NOMO-1 treated with dmso at 0.1 percent for 144 hours (cell line): ENCODE results near the gene PRKAG1.
A peak's percentile ranks its signal among the peaks of the same experiment; 100 is the strongest.

Experiments used
- DNase-seq: peaks from one replicate; lab custom pipeline; 2025; ENCODE audit not compliant: unreplicated experiment; lab: John Stamatoyannopoulos, UW

Gene PRKAG1

GRCh38 chr12:49050507-49051372 lies 32.2 kb upstream of the PRKAG1 start:
- no peak for DNase-seq

- no peak for DNase-seq
Measured at GRCh38 chr12:49049566-49050224, 31.1 kb upstream of the PRKAG1 start.

GRCh38 chr12:49048953-49049352 lies 30.4 kb upstream of the PRKAG1 start:
- DNase-seq = no peak

GRCh38 chr12:49046129-49046895 lies 27.7 kb upstream of the PRKAG1 start:
- DNase-seq = no peak

- no peak for DNase-seq
Measured at GRCh38 chr12:49044660-49045059, 26.1 kb upstream of the PRKAG1 start.

GRCh38 chr12:49043856-49044258 lies 25.3 kb upstream of the PRKAG1 start:
- peak; percentile 65 for DNase-seq

GRCh38 chr12:49043241-49043640 lies 24.7 kb upstream of the PRKAG1 start:
- DNase-seq = no peak

- DNase-seq = no peak
Measured at GRCh38 chr12:49041881-49042484, 23.4 kb upstream of the PRKAG1 start.

GRCh38 chr12:49041036-49041880 lies 22.7 kb upstream of the PRKAG1 start:
- no peak for DNase-seq

GRCh38 chr12:49040364-49040855 lies 21.8 kb upstream of the PRKAG1 start:
- DNase-seq = no peak

GRCh38 chr12:49039421-49040363 lies 21.1 kb upstream of the PRKAG1 start:
- no peak for DNase-seq

GRCh38 chr12:49038291-49038955 lies 19.8 kb upstream of the PRKAG1 start:
- no peak for DNase-seq

- DNase-seq = no peak
Measured at GRCh38 chr12:49037947-49038237, 19.3 kb upstream of the PRKAG1 start.

- no peak for DNase-seq
Measured at GRCh38 chr12:49037111-49037946, 18.8 kb upstream of the PRKAG1 start.

- DNase-seq = no peak
Measured at GRCh38 chr12:49036029-49036428, 17.5 kb upstream of the PRKAG1 start.

- DNase-seq = no peak
Measured at GRCh38 chr12:49034286-49034622, 15.7 kb upstream of the PRKAG1 start.

GRCh38 chr12:49033611-49034285 lies 15.2 kb upstream of the PRKAG1 start:
- no peak for DNase-seq
